Body of pancreas (tissue), 4 donors: Measurements from ENCODE around the gene ATP5F1A. TPM values are rescaled to one million over a fixed set of nuclear protein-coding genes. Genes with fewer than 3 reads are reported as not detected.

Experiments
- ATAC-seq: fragments of 150-250 bp; one replicate; pipeline ENCODE4 v1.9.1; 2016
- DNase-seq, 4 donors: peaks; one replicate each; pipeline ENCODE4 v3.0.0-alpha.2; 2019
- H3K27ac ChIP-seq, 4 donors: fragments of 200-600 bp; sonication (generic); 1 replicate in 3 of 4; 2 replicates in 1 of 4; pipeline versions ENCODE4 v1.5.1 to v1.6.1; 2016 to 2019; ENCODE audit warnings: mild to moderate bottlenecking in 1 of 4, mixed read lengths in 1 of 4, moderate library complexity in 1 of 4
- H3K27me3 ChIP-seq, 2 donors: fragments of 200-600 bp; sonication (generic); one replicate each; pipeline ENCODE4 v1.6.0; 2016; ENCODE audit warnings: mild to moderate bottlenecking in 1 of 2
- H3K36me3 ChIP-seq, 2 donors: fragments of 200-600 bp; sonication (generic); replicated peaks in 1 of 2; 2 replicates each; pipeline ENCODE4 v1.5.1; 2016; ENCODE audit warnings: low read depth in 2 of 2; ENCODE audit not compliant: insufficient read depth in 1 of 2
- H3K4me1 ChIP-seq: fragments of 200-600 bp; sonication (generic); one replicate; pipeline ENCODE4 v1.6.0; 2016
- H3K4me3 ChIP-seq, 2 donors: fragments of 200-600 bp; sonication (generic); 1 replicate in 1 of 2; 2 replicates in 1 of 2; pipeline ENCODE4 v1.5.1; 2016 to 2019
- H3K9me3 ChIP-seq, 3 donors: fragments of 200-600 bp; sonication (generic); 1 replicate in 2 of 3; 2 replicates in 1 of 3; pipeline ENCODE4 v1.5.1; 2016
- CTCF ChIP-seq, 7 experiments: fragments of 450-650 bp in 4 of 7; fragments of 200-600 bp in 3 of 7; sonication (generic) in 3 of 7; IDR thresholded peaks; one replicate each; pipeline ENCODE4 v1.5.1; 2016 to 2019; ENCODE audit warnings: antibody characterized with exemption in 7 of 7
- POLR2A ChIP-seq, 3 donors: fragments of 450-650 bp; IDR thresholded peaks; one replicate each; pipeline ENCODE4 v1.6.1; 2016; ENCODE audit warnings: antibody characterized with exemption in 3 of 3, mild to moderate bottlenecking in 2 of 3
- WGBS, 2 donors: methylation state at CpG; one replicate each; pipeline ENCODE4 v1.1.5; 2017; 5-methylcytosine and 5-hydroxymethylcytosine counted together
- intact Hi-C: fragments of 100-400 bp; cut with DNase I; formaldehyde crosslinking; loops from one replicate; pipeline ENCODE4 v1.15.1; 2023
- total RNA-seq, 2 donors: library from RNA; depleted of rRNA; stranded (reverse); fragments of >200 nt; gene quantifications; one replicate each; pipeline ENCODE4 v1.1.0, GENCODE V29; 2016

ATP5F1A gene
- total RNA-seq, 2 donors from 2014 or later: 177 to 305 TPM

- 52 to 63% methylated on average over 1 of the region's 1 CpG for WGBS, 2 donors
- H3K9me3 ChIP-seq: no peaks in the 10 kb centered on the region
- H3K27me3 ChIP-seq: no peaks in the 10 kb centered on the region
- peaks cover 10 to 26% of the 10 kb centered on the region in 2 donors for H3K36me3 ChIP-seq
- H3K27ac ChIP-seq: no peak overlapping the region
- no peak for DNase-seq
- intact Hi-C loops: no loop called here
- no peaks in the 10 kb centered on the region for H3K4me1 ChIP-seq
- ATAC-seq: no peak
- TF ChIP-seq POLR2A (IDR thresholded peaks at IDR 0.05) (no peak), CTCF (IDR thresholded peaks at IDR 0.05) (no peak)
- H3K4me3 ChIP-seq: no peak overlapping the region
Measured at GRCh38 chr18:46080156-46080555, 17.9 kb downstream of the ATP5F1A start.

GRCh38 chr18:46079336-46079735, 18.8 kb downstream of the ATP5F1A start:
- H3K9me3 ChIP-seq: no peaks in the 10 kb centered on the region
- no peak for TF ChIP-seq CTCF (IDR thresholded peaks at IDR 0.05)
- no peak for TF ChIP-seq POLR2A (IDR thresholded peaks at IDR 0.05)
- ATAC-seq (no peak), DNase-seq (no peak)
- intact Hi-C loops: no loop called here
- H3K4me3 ChIP-seq: no peak overlapping the region
- no peaks in the 10 kb centered on the region for H3K4me1 ChIP-seq
- no peak overlapping the region for H3K27ac ChIP-seq
- H3K36me3 ChIP-seq: peaks cover 1 to 24% of the 10 kb centered on the region in 2 donors
- no peaks in the 10 kb centered on the region for H3K27me3 ChIP-seq

DNA sequence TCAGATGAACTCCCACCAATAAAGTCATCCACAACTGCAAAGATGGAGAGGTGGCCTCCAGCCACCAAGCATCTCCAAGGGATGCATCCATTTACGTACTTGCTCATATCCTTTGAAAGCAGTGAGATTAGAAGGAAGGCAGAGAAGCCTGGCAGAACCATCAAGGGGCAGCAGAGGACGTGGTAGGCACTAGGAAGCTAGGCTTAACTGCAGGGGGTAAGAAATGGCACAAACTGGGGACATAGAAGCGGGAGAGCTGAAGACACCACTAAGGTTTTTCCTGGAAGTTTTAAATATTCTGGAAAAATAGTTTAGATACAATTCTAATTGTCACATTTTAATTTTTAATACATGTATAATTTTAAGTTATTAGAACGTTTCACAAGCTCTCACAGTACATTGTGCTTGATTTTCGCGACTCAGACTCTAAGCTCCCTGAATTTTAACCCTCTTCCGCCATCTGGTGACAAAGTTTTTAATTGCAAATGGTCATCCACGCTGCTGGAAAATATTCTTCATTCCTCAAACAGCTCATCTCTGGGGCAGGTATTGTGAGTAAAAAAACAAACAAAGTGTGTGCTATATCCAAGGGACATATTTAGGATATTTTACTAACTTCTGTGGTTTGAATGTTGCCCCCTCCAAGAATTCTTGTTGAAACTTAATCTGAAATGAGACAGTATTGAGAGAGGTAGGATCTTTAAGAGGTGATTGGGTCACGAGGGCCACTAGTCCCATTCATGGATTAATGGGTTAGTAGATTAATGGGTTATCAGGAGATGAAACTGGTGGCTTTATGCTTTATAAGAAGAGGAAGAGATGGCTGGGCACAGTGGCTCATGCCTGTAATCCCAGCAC, 24.4 kb downstream of the ATP5F1A start:
- DNase-seq (peak; percentile 44 to 66 (median 55)), ATAC-seq (peak; percentile 58)
- H3K27ac ChIP-seq: no peak overlapping the region
- no peaks in the 10 kb centered on the region for H3K9me3 ChIP-seq
- H3K27me3 ChIP-seq: no peaks in the 10 kb centered on the region
- intact Hi-C loops: no loop called here
- H3K4me1 ChIP-seq: peaks cover 28% of the 10 kb centered on the region
- 24% methylated on average over 9 of the region's 9 CpGs for whole genome bisulfite sequencing, 2 donors
- no peak overlapping the region for H3K4me3 ChIP-seq
- no peaks in the 10 kb centered on the region for H3K36me3 ChIP-seq
- TF ChIP-seq POLR2A (IDR thresholded peaks at IDR 0.05) (no peak), CTCF (IDR thresholded peaks at IDR 0.05) (peak in 6 of 7 experiments; percentile 54 to 75 (median 70))

GRCh38 chr18:46072959-46073358, 25.1 kb downstream of the ATP5F1A start:
- Histone ChIP-seq H3K36me3 (no peaks in the 10 kb centered on the region), H3K27me3 (no peaks in the 10 kb centered on the region), H3K4me1 (peaks cover 28% of the 10 kb centered on the region), H3K9me3 (no peaks in the 10 kb centered on the region), H3K27ac (no peak overlapping the region), H3K4me3 (no peak overlapping the region)
- intact Hi-C loops: no loop called here
- 62 to 67% methylated on average over 3 of the region's 3 CpGs for WGBS, 2 donors
- TF ChIP-seq POLR2A (IDR thresholded peaks at IDR 0.05) (no peak), CTCF (IDR thresholded peaks at IDR 0.05) (no peak)
- DNase-seq: no peak
- ATAC-seq: no peak
